Muscle layer of duodenum (tissue), 2 donors: ENCODE results near the gene SEMA4D.
"Not testable (repeated sequence)": the region's sequence is repeated elsewhere in the genome, so short reads cannot be mapped to it uniquely, and the experiment has no call there.

ENCODE experiments used
- H3K27ac ChIP-seq: one replicate; pipeline ENCODE4 v1.7.0; 2013; ENCODE audit warnings: mild to moderate bottlenecking, low read length
- H3K27me3 ChIP-seq: one replicate; pipeline ENCODE4 v1.7.0; 2013; ENCODE audit warnings: low read depth, mild to moderate bottlenecking, control low read depth, low read length
- H3K36me3 ChIP-seq, 2 donors: one replicate each; pipeline ENCODE4 v1.7.0; 2013; ENCODE audit warnings: low read length in 2 of 2, control low read depth in 1 of 2, mild to moderate bottlenecking in 1 of 2; ENCODE audit not compliant: insufficient read depth in 2 of 2, control insufficient read depth in 1 of 2
- H3K4me1 ChIP-seq, 2 donors: one replicate each; pipeline ENCODE4 v1.7.0; 2013; ENCODE audit warnings: low read length in 2 of 2, mild to moderate bottlenecking in 2 of 2, control low read depth in 1 of 2, moderate library complexity in 1 of 2; ENCODE audit not compliant: insufficient read depth in 2 of 2, control insufficient read depth in 1 of 2
- H3K4me3 ChIP-seq, 2 donors: one replicate each; pipeline ENCODE4 v1.7.0; 2013; ENCODE audit warnings: low read length in 2 of 2, low read depth in 1 of 2, mild to moderate bottlenecking in 1 of 2
- H3K9me3 ChIP-seq, 2 donors: one replicate each; pipeline ENCODE4 v1.7.0; 2013; ENCODE audit warnings: low read length in 2 of 2, control low read depth in 1 of 2, mild to moderate bottlenecking in 1 of 2; ENCODE audit not compliant: control insufficient read depth in 1 of 2
- donor health status: healthy.

Gene SEMA4D

DNA sequence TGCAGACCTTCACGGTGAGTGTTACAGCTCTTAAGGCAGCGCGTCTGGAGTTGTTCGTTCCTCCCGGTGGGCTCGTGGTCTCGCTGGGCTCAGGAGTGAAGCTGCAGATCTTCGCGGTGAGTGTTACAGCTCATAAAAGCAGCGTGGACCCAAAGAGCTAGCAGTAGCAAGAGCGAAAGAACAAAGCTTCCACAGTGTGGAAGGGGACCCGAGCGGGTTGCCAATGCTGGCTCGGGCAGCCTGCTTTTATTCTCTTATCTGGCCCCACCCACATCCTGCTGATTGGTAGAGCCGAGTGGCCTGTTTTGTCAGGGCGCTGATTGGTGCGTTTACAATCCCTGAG, 18.3 kb downstream of the SEMA4D start:
- H3K36me3 ChIP-seq, H3K4me3 ChIP-seq, H3K27me3 ChIP-seq, H3K27ac ChIP-seq, H3K9me3 ChIP-seq: not testable (repeated sequence)
- H3K4me1 ChIP-seq, result peaks cover 11 to 18% of the 10 kb centered on the region in 2 donors

DNA sequence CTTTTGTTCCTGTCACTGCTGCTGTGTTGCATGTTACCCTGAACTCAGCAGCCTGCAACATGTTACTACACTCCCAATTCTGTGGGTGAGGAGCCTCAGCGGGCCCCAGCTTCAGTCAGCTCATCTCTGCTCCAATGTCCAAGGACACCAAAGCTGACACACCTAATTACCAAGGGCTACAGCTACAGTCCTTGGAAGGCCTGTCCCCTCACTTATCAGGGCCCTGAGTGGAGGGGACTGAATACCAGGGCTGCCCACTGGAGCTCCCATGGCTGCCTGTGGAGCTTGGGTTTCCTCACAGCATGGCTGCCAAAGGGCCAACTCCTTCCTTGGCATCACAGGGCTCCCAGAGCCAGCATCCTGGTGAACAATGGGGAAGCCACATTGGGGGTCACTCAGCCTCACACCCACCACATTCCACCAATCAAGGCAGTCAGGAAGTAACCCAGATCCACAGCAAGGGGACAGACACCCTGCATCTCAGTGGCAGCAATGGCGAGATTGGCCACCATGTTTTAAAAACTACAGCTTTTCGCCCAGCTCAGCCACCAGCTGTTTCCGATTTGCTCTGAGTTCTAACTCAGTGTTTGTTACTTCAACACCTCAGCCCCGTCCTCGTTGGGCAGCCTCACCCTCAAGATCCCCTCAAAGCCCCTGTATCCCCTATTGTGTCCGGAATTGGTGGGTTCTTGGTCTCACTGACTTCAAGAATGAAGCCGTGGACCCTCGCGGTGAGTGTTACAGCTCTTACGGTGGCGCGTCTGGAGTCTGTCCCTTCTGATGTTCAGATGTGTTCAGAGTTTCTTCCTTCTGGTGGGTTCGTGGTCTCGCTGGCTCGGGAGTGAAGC, 18.9 kb downstream of the SEMA4D start:
- Histone ChIP-seq H3K4me1 (peaks cover 15 to 17% of the 10 kb centered on the region in 2 donors), H3K27ac (no peak overlapping the region), H3K4me3 (no peak overlapping the region), H3K36me3 (no peaks in the 10 kb centered on the region), H3K9me3 (no peaks in the 10 kb centered on the region), H3K27me3 (no peaks in the 10 kb centered on the region)

DNA sequence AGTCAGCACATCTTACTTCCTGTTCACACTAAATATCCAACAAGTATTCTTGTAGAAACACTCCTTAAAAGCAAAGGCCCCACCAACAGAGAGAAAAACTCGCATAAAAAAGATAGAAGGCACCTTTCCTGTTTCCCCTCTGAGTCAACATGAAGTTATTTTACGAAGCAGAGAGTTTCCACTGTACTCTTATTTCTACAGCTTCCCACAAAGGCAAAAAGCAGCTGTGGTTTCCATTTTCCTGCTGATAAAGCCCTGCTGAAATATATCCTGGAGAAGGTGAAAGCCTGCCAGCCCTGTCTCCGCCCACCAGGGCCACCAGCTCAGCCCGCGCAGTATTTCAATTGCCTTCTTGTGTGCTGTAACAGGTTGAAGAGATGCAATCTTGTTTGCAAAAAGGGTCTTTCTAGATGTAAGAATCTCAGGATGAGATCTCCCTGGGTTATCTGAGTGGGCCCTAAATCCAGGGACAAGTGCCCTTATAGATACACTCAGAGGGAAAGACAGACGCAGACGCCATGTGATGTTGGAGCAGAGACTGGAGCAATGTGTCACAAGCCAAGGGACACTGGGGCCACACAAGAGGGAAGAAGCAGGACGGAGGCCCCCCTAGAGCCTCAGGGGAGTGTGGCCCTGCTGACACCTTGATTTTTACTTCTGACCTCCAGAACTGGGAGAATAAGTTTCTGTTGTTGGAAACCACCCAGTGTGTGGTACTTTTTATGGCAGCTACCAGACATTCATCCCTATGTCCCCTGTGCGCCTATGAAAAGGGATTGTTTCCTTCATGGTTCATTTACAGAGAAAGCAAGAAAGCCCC, 19.9 kb downstream of the SEMA4D start:
- H3K4me1 ChIP-seq, result peaks cover 14 to 15% of the 10 kb centered on the region in 2 donors
- peak overlapping the region; percentile 67 for H3K27ac ChIP-seq

DNA sequence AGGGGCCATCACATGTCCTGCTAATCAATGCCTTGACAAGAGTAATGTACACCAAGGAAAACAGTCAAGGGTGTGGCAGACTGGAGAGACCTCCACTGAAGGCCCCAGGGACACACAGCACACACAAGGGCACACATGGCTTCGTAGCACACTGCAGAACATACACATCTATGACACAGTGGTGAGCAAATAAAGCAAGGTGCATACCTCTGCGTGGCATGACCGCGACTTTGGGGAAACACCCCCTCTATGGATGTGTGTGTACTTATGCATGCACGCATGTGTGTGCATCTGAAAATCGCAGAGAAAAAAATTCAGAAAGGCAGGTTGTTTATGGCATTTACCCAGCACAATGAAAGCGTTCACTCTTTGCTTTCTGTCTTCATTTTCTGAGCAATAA, 20.5 kb downstream of the SEMA4D start:
- Histone ChIP-seq H3K27ac (peak overlapping the region; percentile 67), H3K4me3 (peak overlapping the region in 1 of 2 donors; percentile 19), H3K9me3 (no peaks in the 10 kb centered on the region), H3K27me3 (no peaks in the 10 kb centered on the region), H3K36me3 (no peaks in the 10 kb centered on the region), H3K4me1 (peaks cover 14 to 15% of the 10 kb centered on the region in 2 donors)

More for the DNA sequence above, 19.9 kb downstream of the SEMA4D start:
- Histone ChIP-seq H3K36me3 (no peaks in the 10 kb centered on the region), H3K9me3 (no peaks in the 10 kb centered on the region), H3K27me3 (no peaks in the 10 kb centered on the region), H3K4me3 (peak overlapping the region in 1 of 2 donors; percentile 19)

DNA sequence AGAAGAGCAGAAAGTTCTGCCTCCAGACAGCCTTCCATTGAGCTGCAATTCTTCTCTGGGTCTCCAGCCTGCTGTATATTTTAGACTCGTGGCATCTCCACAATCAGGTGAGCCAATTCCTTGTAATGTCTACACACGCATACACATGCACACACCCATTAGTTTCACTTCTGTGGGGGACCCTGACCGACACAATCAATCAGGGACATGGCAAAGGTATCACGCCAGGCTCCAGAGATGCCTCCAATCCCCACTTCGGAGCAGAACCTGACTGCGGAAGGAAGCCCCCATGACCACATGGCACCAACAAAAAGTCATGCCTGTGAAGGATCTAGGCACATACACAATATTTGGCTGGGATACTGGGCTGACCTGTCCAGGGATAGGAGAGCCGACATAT, 21.4 kb downstream of the SEMA4D start:
- Histone ChIP-seq H3K36me3 (no peaks in the 10 kb centered on the region), H3K27me3 (no peaks in the 10 kb centered on the region), H3K4me1 (peaks cover 14 to 15% of the 10 kb centered on the region in 2 donors), H3K27ac (no peak overlapping the region), H3K4me3 (no peak overlapping the region), H3K9me3 (no peaks in the 10 kb centered on the region)

DNA sequence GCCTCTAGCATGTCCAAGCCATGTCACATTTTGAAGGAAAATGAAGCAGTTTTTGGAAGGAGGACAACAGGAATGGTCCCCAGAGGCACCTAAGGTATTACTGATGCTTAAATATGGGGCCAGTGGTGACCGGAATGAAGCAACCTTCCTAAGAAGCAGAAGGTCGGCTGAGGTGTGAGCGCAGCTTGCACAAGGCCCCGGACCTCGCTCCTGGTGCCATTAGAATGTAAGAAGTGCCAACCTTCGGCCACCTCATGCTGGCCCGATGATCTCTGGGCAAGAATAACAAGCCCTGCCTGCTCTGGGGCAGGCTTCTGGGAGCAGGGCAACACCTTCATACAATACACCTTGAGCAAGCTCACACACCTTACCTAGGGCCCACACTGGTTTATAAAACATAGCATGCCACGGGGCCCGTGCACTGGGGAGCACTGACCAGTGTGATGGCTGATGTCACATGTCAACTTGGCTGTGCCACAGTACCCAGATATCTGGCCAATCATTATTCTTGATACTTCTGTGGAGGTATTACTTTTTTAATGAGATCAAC, 21.9 kb downstream of the SEMA4D start:
- Histone ChIP-seq H3K27ac (no peak overlapping the region), H3K9me3 (no peaks in the 10 kb centered on the region), H3K4me1 (peaks cover 14 to 15% of the 10 kb centered on the region in 2 donors)

DNA sequence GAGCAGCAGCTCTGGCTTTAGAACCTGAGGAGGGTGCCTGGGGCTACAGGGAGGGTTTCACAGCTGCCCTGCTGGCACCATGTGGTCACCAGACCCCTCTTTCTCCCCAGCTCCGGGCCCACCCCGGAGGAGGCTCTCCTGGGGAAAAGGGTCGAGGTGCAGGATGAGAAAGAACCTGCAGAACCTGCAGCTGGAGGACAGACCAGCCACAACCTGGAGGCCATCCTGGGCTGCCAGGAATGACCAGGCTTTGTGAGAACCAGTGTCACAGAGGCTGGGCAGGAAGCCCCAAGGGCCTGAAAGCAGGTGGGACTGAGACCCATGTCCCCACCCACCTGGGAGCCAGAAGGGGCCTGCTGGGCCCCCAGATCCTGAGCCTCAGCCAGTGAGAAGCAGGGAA, 23.0 kb downstream of the SEMA4D start:
- no peak overlapping the region for H3K4me3 ChIP-seq
- no peaks in the 10 kb centered on the region for H3K27me3 ChIP-seq
- no peaks in the 10 kb centered on the region for H3K36me3 ChIP-seq
- H3K4me1 ChIP-seq, result peaks cover 14 to 19% of the 10 kb centered on the region in 2 donors
- H3K27ac ChIP-seq, result no peak overlapping the region
- H3K9me3 ChIP-seq, result no peaks in the 10 kb centered on the region

More for the DNA sequence above, 21.9 kb downstream of the SEMA4D start:
- Histone ChIP-seq H3K4me3 (no peak overlapping the region), H3K36me3 (no peaks in the 10 kb centered on the region), H3K27me3 (no peaks in the 10 kb centered on the region)

DNA sequence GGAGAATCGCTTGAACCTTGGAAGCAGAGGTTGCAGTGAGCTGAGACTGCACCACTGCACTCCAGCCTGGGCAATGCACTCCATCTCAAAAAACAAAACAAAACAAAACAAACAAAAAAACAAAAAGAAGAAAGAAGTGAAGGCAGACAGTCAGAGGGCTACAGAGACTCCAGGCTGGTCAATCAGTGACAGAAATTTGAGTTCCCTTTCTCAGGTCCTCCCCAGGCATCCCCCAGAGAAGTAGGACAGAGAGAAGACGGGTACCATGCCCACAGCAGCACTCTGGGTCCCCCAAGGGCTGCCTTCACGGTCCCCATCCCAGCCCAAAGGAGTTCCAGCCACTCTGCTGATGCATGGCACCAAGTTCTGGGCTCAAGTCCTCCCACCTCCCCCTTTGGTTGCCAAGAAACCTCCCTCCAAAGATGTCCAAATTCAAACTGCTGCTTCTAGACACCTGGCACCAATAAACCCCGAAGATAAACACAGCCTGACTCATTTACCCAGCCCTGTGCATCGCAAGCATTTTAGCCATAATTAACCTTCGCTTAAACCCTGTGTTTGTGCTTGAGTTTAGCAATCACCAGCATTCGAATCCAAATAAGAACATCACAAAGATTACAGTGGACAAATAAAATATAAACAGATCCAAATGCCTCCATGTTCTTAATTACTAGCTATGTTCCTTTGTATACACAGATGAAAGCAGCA, 24.0 kb downstream of the SEMA4D start:
- H3K4me3 ChIP-seq, result no peak overlapping the region
- H3K4me1 ChIP-seq, result peaks cover 14 to 19% of the 10 kb centered on the region in 2 donors
- no peak overlapping the region for H3K27ac ChIP-seq
- H3K9me3 ChIP-seq, result no peaks in the 10 kb centered on the region
- no peaks in the 10 kb centered on the region for H3K36me3 ChIP-seq
- no peaks in the 10 kb centered on the region for H3K27me3 ChIP-seq

DNA sequence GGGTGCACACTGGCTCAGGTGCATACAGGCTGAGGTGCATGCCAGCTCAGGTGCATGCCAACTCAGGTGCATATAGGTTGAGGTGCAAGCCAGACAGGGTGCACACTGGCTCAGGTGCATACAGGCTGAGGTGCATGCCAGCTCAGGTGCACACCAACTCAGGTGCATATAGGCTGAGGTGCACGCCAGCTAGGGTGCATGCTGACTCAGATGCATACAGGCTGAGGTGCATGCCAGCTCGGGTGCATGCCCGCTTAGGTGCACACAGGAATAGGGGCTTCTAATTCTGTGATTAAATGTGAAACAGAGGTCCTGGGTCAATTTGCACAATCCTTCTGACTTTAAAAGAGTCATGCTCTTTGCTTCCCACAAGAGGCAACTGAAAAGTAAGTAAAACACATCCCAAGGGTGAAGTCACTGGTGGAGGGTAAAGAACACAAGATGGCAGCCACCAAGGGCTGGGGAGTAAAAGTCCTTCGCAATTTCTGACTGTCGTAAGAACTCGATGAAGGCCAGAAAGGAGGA, 26.1 kb downstream of the SEMA4D start:
- not testable (repeated sequence) for H3K4me3 ChIP-seq, H3K9me3 ChIP-seq, H3K27me3 ChIP-seq, H3K36me3 ChIP-seq, H3K27ac ChIP-seq
- H3K4me1 ChIP-seq, result peaks cover 4 to 14% of the 10 kb centered on the region in 2 donors

DNA sequence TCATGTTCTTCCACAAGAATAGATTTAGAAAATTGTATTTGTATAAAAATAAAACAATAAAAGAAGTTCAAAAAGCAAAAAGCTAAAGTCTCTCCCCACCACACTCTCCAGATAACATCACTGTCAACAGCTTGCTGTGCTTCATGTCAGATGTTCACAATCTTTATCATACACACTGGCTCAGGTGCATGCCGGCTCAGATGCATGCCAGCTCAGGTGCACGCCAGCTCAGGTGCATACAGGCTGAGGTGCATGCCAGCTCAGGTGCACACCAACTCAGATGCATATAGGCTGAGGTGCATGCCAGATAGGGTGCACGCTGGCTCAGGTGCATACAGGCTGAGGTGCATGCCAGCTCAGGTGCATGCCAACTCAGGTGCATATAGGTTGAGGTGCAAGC, 26.5 kb downstream of the SEMA4D start:
- no peak overlapping the region for H3K27ac ChIP-seq
- H3K36me3 ChIP-seq, result no peaks in the 10 kb centered on the region
- peaks cover 4 to 14% of the 10 kb centered on the region in 2 donors for H3K4me1 ChIP-seq

More for the DNA sequence above, 26.5 kb downstream of the SEMA4D start:
- Histone ChIP-seq H3K9me3 (no peaks in the 10 kb centered on the region), H3K27me3 (no peaks in the 10 kb centered on the region), H3K4me3 (no peak overlapping the region)
